H9 (cell line): ENCODE measurements around the gene RHBDL1. TPM values are rescaled to one million over a fixed set of nuclear protein-coding genes. Genes with fewer than 3 reads are reported as not detected.
A peak's percentile ranks its signal among the peaks of the same experiment; 100 is the strongest.

Source experiments
- DNase-seq: peaks from one replicate; pipeline ENCODE4 v3.0.0-alpha.2; 2017
- H2AFZ ChIP-seq: one replicate; pipeline ENCODE4 v1.6.1; 2013; ENCODE audit warnings: mild to moderate bottlenecking, low read length, control low read depth, moderate library complexity
- H2AK5ac ChIP-seq: 2 replicates; pipeline ENCODE4 v1.6.1; 2013; ENCODE audit warnings: low read length, control low read depth, mixed read lengths; ENCODE audit not compliant: insufficient read length
- H2BK120ac ChIP-seq: one replicate; pipeline ENCODE4 v1.6.1; 2013; ENCODE audit warnings: low read depth, mild to moderate bottlenecking, low read length, control low read depth, inconsistent platforms; ENCODE audit not compliant: poor library complexity, severe bottlenecking
- H2BK12ac ChIP-seq: 2 replicates; pipeline ENCODE4 v1.6.1; 2013; ENCODE audit warnings: low read length, control low read depth, mixed read lengths, low read depth; ENCODE audit not compliant: insufficient read length
- H2BK15ac ChIP-seq: 2 replicates; pipeline ENCODE4 v1.6.1; 2013; ENCODE audit warnings: low read depth, low read length, control low read depth
- H2BK20ac ChIP-seq: one replicate; pipeline ENCODE4 v1.6.1; 2013; ENCODE audit warnings: low read depth, mild to moderate bottlenecking, low read length, control low read depth, inconsistent platforms; ENCODE audit not compliant: poor library complexity, severe bottlenecking
- H2BK5ac ChIP-seq: 2 replicates; pipeline ENCODE4 v1.6.1; 2013; ENCODE audit warnings: low read length, control low read depth, mixed read lengths; ENCODE audit not compliant: insufficient read length
- H3K14ac ChIP-seq: 2 replicates; pipeline ENCODE4 v1.6.1; 2013; ENCODE audit warnings: low read length, control low read depth; ENCODE audit not compliant: insufficient read depth
- H3K18ac ChIP-seq: 2 replicates; pipeline ENCODE4 v1.6.1; 2013; ENCODE audit warnings: low read depth, mild to moderate bottlenecking, mixed read lengths, low read length, control low read depth; ENCODE audit not compliant: insufficient read length
- H3K23ac ChIP-seq: 2 replicates; pipeline ENCODE4 v1.6.1; 2013; ENCODE audit warnings: low read length, control low read depth, mixed read lengths, low read depth; ENCODE audit not compliant: insufficient read length
- H3K23me2 ChIP-seq: 2 replicates; pipeline ENCODE4 v1.6.1; 2013; ENCODE audit warnings: low read depth, mild to moderate bottlenecking, mixed read lengths, low read length, control low read depth; ENCODE audit not compliant: insufficient read length, poor library complexity, severe bottlenecking
- H3K27ac ChIP-seq: 2 replicates; pipeline ENCODE4 v1.5.1; 2013; ENCODE audit warnings: low read length, control low read depth, mixed read lengths, low read depth; ENCODE audit not compliant: insufficient read length
- H3K27me3 ChIP-seq: 2 replicates; pipeline ENCODE4 v1.6.1; 2013; ENCODE audit warnings: low read length, control low read depth, inconsistent platforms; ENCODE audit not compliant: insufficient read depth
- H3K4ac ChIP-seq: 2 replicates; pipeline ENCODE4 v1.6.1; 2013; ENCODE audit warnings: low read depth, mild to moderate bottlenecking, control low read depth, inconsistent platforms, low read length, moderate library complexity
- H3K4me1 ChIP-seq: 2 replicates; pipeline ENCODE4 v1.6.1; 2013; ENCODE audit warnings: low read length, control low read depth, inconsistent platforms; ENCODE audit not compliant: insufficient read depth
- H3K4me2 ChIP-seq: 2 replicates; pipeline ENCODE4 v1.6.1; 2013; ENCODE audit warnings: low read length, control low read depth, mixed read lengths; ENCODE audit not compliant: insufficient read length, insufficient read depth
- H3K56ac ChIP-seq: 2 replicates; pipeline ENCODE4 v1.6.1; 2013; ENCODE audit warnings: low read depth, mild to moderate bottlenecking, mixed read lengths, low read length, control low read depth; ENCODE audit not compliant: insufficient read length
- H3K79me1 ChIP-seq: 2 replicates; pipeline ENCODE4 v1.6.1; 2013; ENCODE audit warnings: low read depth, mild to moderate bottlenecking, moderate library complexity, low read length, control low read depth, inconsistent platforms; ENCODE audit not compliant: insufficient read depth, poor library complexity, severe bottlenecking
- H3K79me2 ChIP-seq: 2 replicates; pipeline ENCODE4 v1.6.1; 2013; ENCODE audit warnings: low read length, control low read depth, inconsistent platforms; ENCODE audit not compliant: insufficient read depth
- H3K9ac ChIP-seq: 2 replicates; pipeline ENCODE4 v1.6.1; 2013; ENCODE audit warnings: low read length, control low read depth, mixed read lengths; ENCODE audit not compliant: insufficient read length; ENCODE audit errors: extremely low read depth
- H3K9me3 ChIP-seq: one replicate; pipeline ENCODE4 v1.6.1; 2013; ENCODE audit warnings: low read depth, low read length, inconsistent platforms; ENCODE audit not compliant: control insufficient read depth
- H3T11ph ChIP-seq: one replicate; pipeline ENCODE4 v1.6.1; 2013; ENCODE audit warnings: mild to moderate bottlenecking, low read length, control low read depth, inconsistent platforms
- H4K20me1 ChIP-seq: one replicate; pipeline ENCODE4 v1.6.1; 2013; ENCODE audit not compliant: control insufficient read depth, insufficient read length, insufficient read depth
- H4K5ac ChIP-seq: 2 replicates; pipeline ENCODE4 v1.6.1; 2013; ENCODE audit warnings: low read depth, mild to moderate bottlenecking, mixed read lengths, low read length, control low read depth; ENCODE audit not compliant: insufficient read length
- H4K8ac ChIP-seq: replicated peaks from 2 replicates; pipeline ENCODE4 v1.6.1; 2013; ENCODE audit warnings: low read length, control low read depth, mixed read lengths, low read depth; ENCODE audit not compliant: insufficient read length
- H4K91ac ChIP-seq: 2 replicates; pipeline ENCODE4 v1.6.1; 2013; ENCODE audit warnings: low read depth, mild to moderate bottlenecking, moderate library complexity, mixed read lengths, low read length, control low read depth; ENCODE audit not compliant: insufficient read length
- H3K27ac Mint-ChIP-seq, 3 experiments: 2 replicates in 2 of 3; 3 replicates in 1 of 3; pipeline ENCODE4 v1.8.0; 2020 to 2021; ENCODE audit warnings: mixed read lengths in 3 of 3, mild to moderate bottlenecking in 1 of 3, moderate library complexity in 1 of 3
- H3K27me3 Mint-ChIP-seq: 2 replicates; pipeline ENCODE4 v1.8.0; 2021; ENCODE audit warnings: low read depth, mild to moderate bottlenecking, moderate library complexity, mixed read lengths
- H3K36me3 Mint-ChIP-seq, 3 experiments: 2 replicates in 2 of 3; 3 replicates in 1 of 3; pipeline ENCODE4 v1.8.0; 2020 to 2021; ENCODE audit warnings: low read depth in 3 of 3, mixed read lengths in 3 of 3; ENCODE audit not compliant: insufficient read depth in 1 of 3
- H3K4me1 Mint-ChIP-seq, 2 experiments: 2 replicates each; pipeline ENCODE4 v1.8.0; 2020; ENCODE audit warnings: mixed read lengths in 2 of 2
- H3K4me3 Mint-ChIP-seq, 2 experiments: 2 replicates in 1 of 2; 3 replicates in 1 of 2; pipeline ENCODE4 v1.8.0; 2020 to 2021; ENCODE audit warnings: mild to moderate bottlenecking in 2 of 2, mixed read lengths in 2 of 2, moderate library complexity in 1 of 2
- H3K9me3 Mint-ChIP-seq, 2 experiments: 2 replicates in 1 of 2; 3 replicates in 1 of 2; pipeline ENCODE4 v1.8.0; 2020; ENCODE audit warnings: mild to moderate bottlenecking in 2 of 2, mixed read lengths in 2 of 2, moderate library complexity in 1 of 2
- WGBS: extraction: QIAGEN DNeasy Blood & Tissue Kit; methylation state at CpG from one replicate; pipeline ENCODE4 v1.1.7; 2013; ENCODE audit warnings: missing lambda C conversion rate, low lambda C conversion rate, mixed read lengths; ENCODE audit not compliant: insufficient read length; ENCODE audit errors: extremely low coverage; 5-methylcytosine and 5-hydroxymethylcytosine counted together
- total RNA-seq: library from RNA; stranded (reverse); gene quantifications from 2 replicates; pipeline ENCODE4 v1.2.1, GENCODE V29; 2021
- TF ChIP-seq, protein P1 (sequence below): fragments of 200-600 bp; sonication (generic); conservative IDR thresholded peaks from 3 replicates; pipeline ENCODE4 v1.8.0; 2021; ENCODE audit warnings: antibody characterized with exemption, mild to moderate bottlenecking

The RHBDL1 gene
- total RNA-seq, 1 experiment from 2014 or later: 7.6 TPM

DNA sequence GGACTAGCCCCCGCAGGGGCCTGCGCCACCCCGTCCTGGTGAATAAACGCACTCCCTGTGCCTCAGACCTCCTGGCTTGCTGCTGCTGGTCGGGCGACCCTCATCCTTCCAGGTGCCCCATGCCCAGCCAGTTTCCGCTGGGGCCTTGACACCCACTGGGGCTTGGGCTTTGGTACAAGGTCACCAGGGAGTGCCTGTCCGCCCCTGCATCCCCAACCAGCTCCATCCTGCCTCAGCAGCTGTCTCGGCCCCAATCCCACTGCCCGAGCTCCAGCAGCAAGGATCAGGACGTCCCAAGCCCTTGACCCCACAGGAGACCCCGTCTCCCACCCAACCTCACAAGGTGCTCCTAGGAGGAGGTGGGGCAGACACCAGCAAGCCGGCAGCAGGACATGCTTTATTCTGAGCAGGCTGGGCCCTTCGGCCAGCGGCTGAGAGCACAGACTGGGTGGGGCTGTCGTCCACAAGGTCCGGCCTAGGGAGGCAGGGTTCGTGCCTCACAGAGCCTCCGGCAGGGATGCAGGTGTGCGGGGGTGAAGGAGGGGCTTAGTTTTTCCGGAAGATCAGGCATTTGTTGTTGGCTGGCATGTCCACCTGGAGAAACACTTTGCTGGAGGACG, 41.3 kb upstream of the RHBDL1 start:
- TF ChIP-seq, protein P1, sequence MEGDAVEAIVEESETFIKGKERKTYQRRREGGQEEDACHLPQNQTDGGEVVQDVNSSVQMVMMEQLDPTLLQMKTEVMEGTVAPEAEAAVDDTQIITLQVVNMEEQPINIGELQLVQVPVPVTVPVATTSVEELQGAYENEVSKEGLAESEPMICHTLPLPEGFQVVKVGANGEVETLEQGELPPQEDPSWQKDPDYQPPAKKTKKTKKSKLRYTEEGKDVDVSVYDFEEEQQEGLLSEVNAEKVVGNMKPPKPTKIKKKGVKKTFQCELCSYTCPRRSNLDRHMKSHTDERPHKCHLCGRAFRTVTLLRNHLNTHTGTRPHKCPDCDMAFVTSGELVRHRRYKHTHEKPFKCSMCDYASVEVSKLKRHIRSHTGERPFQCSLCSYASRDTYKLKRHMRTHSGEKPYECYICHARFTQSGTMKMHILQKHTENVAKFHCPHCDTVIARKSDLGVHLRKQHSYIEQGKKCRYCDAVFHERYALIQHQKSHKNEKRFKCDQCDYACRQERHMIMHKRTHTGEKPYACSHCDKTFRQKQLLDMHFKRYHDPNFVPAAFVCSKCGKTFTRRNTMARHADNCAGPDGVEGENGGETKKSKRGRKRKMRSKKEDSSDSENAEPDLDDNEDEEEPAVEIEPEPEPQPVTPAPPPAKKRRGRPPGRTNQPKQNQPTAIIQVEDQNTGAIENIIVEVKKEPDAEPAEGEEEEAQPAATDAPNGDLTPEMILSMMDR: no peak
- Histone ChIP-seq H3K14ac (no peak overlapping the region), H2AK5ac (no peak overlapping the region), H2AFZ (no peak overlapping the region), H2BK15ac (no peak overlapping the region), H3K4me2 (no peak overlapping the region), H3K56ac (no peak overlapping the region), H3K18ac (no peak overlapping the region), H3K23ac (no peak overlapping the region), H4K91ac (no peak overlapping the region), H3K27ac (no peak overlapping the region), H3T11ph (no peak overlapping the region), H4K5ac (no peak overlapping the region), H3K9me3 (no peaks in the 10 kb centered on the region), H4K8ac (no peak overlapping the region), H3K79me1 (no peaks in the 10 kb centered on the region), H2BK5ac (no peak overlapping the region), H3K23me2 (peaks cover 15% of the 10 kb centered on the region), H3K9ac (no peak overlapping the region), H2BK20ac (no peak overlapping the region), H3K79me2 (peaks cover 2% of the 10 kb centered on the region; the same call in 1 of the 2 replicates), H3K4ac (no peak overlapping the region), H3K27me3 (no peaks in the 10 kb centered on the region), H3K4me1 (no peaks in the 10 kb centered on the region; the same call in 1 of the 2 replicates), H2BK120ac (no peak overlapping the region), H4K20me1 (no peaks in the 10 kb centered on the region), H2BK12ac (no peak overlapping the region)
- no peak overlapping the region for H3K27ac Mint-ChIP-seq
- WGBS: no CpG with 5 or more reads among the region's 22 CpGs
- peaks cover 3% of the 10 kb centered on the region in 2 experiments; a peak in 2 of 5 replicates for H3K9me3 Mint-ChIP-seq
- H3K36me3 Mint-ChIP-seq: peaks cover 0 to 6% (median 1%) of the 10 kb centered on the region in 3 experiments; a peak in 4 of 7 replicates
- peak overlapping the region; percentile 63 to 82; a peak in 2 of 5 replicates for H3K4me3 Mint-ChIP-seq
- peaks cover 16 to 34% of the 10 kb centered on the region in 2 experiments for H3K4me1 Mint-ChIP-seq
- DNase-seq: no peak
- peaks cover 2% of the 10 kb centered on the region; the same call in 1 of the 2 replicates for H3K27me3 Mint-ChIP-seq
